Duodenal mucosa (tissue), 2 donors: ENCODE data around the gene TMEM178B.

Experiments
- H3K27ac ChIP-seq: one replicate; pipeline ENCODE4 v1.7.0; 2013; ENCODE audit warnings: low read depth, low read length
- H3K27me3 ChIP-seq, 2 donors: one replicate each; pipeline ENCODE4 v1.7.0; 2013; ENCODE audit warnings: low read length in 2 of 2, control low read depth in 1 of 2; ENCODE audit not compliant: insufficient read depth in 2 of 2, control insufficient read depth in 1 of 2
- H3K36me3 ChIP-seq, 2 donors: one replicate each; pipeline ENCODE4 v1.7.0; 2013; ENCODE audit warnings: low read length in 2 of 2, control low read depth in 1 of 2; ENCODE audit not compliant: insufficient read depth in 2 of 2, control insufficient read depth in 1 of 2
- H3K4me1 ChIP-seq, 2 donors: one replicate each; pipeline ENCODE4 v1.7.0; 2013; ENCODE audit warnings: low read length in 2 of 2, control low read depth in 1 of 2; ENCODE audit not compliant: insufficient read depth in 2 of 2, control insufficient read depth in 1 of 2
- H3K4me3 ChIP-seq, 2 donors: one replicate each; pipeline ENCODE4 v1.7.0; 2013; ENCODE audit warnings: low read length in 2 of 2, low read depth in 1 of 2
- H3K9ac ChIP-seq, 2 donors: one replicate each; pipeline ENCODE4 v1.7.0; 2013; ENCODE audit warnings: low read length in 2 of 2, low read depth in 1 of 2
- H3K9me3 ChIP-seq, 2 donors: one replicate each; pipeline ENCODE4 v1.7.0; 2013; ENCODE audit warnings: low read length in 2 of 2, control low read depth in 1 of 2; ENCODE audit not compliant: control insufficient read depth in 1 of 2

TMEM178B gene

GRCh38 chr7:141407893-141408292, 334.0 kb downstream of the TMEM178B start:
- no peaks in the 10 kb centered on the region for H3K36me3 ChIP-seq
- no peaks in the 10 kb centered on the region for H3K9me3 ChIP-seq
- H3K9ac ChIP-seq: no peak overlapping the region
- no peaks in the 10 kb centered on the region for H3K27me3 ChIP-seq
- H3K27ac ChIP-seq: no peak overlapping the region
- no peak overlapping the region for H3K4me3 ChIP-seq
- no peaks in the 10 kb centered on the region for H3K4me1 ChIP-seq

GRCh38 chr7:141408440-141408839, 334.6 kb downstream of the TMEM178B start:
- Histone ChIP-seq H3K4me1 (no peaks in the 10 kb centered on the region), H3K27me3 (no peaks in the 10 kb centered on the region), H3K36me3 (no peaks in the 10 kb centered on the region), H3K4me3 (no peak overlapping the region), H3K27ac (no peak overlapping the region), H3K9ac (no peak overlapping the region), H3K9me3 (no peaks in the 10 kb centered on the region)

GRCh38 chr7:141409219-141409618, 335.4 kb downstream of the TMEM178B start:
- no peak overlapping the region for H3K27ac ChIP-seq
- no peaks in the 10 kb centered on the region for H3K4me1 ChIP-seq
- H3K9ac ChIP-seq: no peak overlapping the region
- H3K27me3 ChIP-seq: no peaks in the 10 kb centered on the region
- no peak overlapping the region for H3K4me3 ChIP-seq
- H3K9me3 ChIP-seq: no peaks in the 10 kb centered on the region
- H3K36me3 ChIP-seq: no peaks in the 10 kb centered on the region

- Histone ChIP-seq H3K9ac (no peak overlapping the region), H3K9me3 (no peaks in the 10 kb centered on the region), H3K36me3 (no peaks in the 10 kb centered on the region), H3K27ac (no peak overlapping the region), H3K27me3 (no peaks in the 10 kb centered on the region), H3K4me3 (no peak overlapping the region), H3K4me1 (no peaks in the 10 kb centered on the region)
Observed at GRCh38 chr7:141409801-141410329, 336.0 kb downstream of the TMEM178B start.

GRCh38 chr7:141410353-141411000, 336.6 kb downstream of the TMEM178B start:
- Histone ChIP-seq H3K27ac (no peak overlapping the region), H3K27me3 (no peaks in the 10 kb centered on the region), H3K4me1 (no peaks in the 10 kb centered on the region), H3K36me3 (no peaks in the 10 kb centered on the region), H3K9ac (no peak overlapping the region), H3K9me3 (no peaks in the 10 kb centered on the region), H3K4me3 (no peak overlapping the region)

- Histone ChIP-seq H3K4me1 (no peaks in the 10 kb centered on the region), H3K9ac (no peak overlapping the region), H3K36me3 (no peaks in the 10 kb centered on the region), H3K4me3 (no peak overlapping the region), H3K27ac (no peak overlapping the region), H3K9me3 (no peaks in the 10 kb centered on the region), H3K27me3 (peaks cover 0 to 5% of the 10 kb centered on the region in 2 donors)
Observed at GRCh38 chr7:141411133-141411532, 337.3 kb downstream of the TMEM178B start.

GRCh38 chr7:141415999-141416398, 342.1 kb downstream of the TMEM178B start:
- no peak overlapping the region for H3K9ac ChIP-seq
- H3K9me3 ChIP-seq: no peaks in the 10 kb centered on the region
- H3K4me1 ChIP-seq: no peaks in the 10 kb centered on the region
- H3K4me3 ChIP-seq: no peak overlapping the region
- no peaks in the 10 kb centered on the region for H3K36me3 ChIP-seq
- H3K27me3 ChIP-seq: peaks cover 0 to 5% of the 10 kb centered on the region in 2 donors
- no peak overlapping the region for H3K27ac ChIP-seq

- Histone ChIP-seq H3K9ac (no peak overlapping the region), H3K27ac (no peak overlapping the region), H3K27me3 (peaks cover 0 to 5% of the 10 kb centered on the region in 2 donors), H3K9me3 (no peaks in the 10 kb centered on the region), H3K4me3 (no peak overlapping the region), H3K36me3 (no peaks in the 10 kb centered on the region), H3K4me1 (no peaks in the 10 kb centered on the region)
Observed at GRCh38 chr7:141416650-141417270, 342.9 kb downstream of the TMEM178B start.

GRCh38 chr7:141417506-141417905, 343.6 kb downstream of the TMEM178B start:
- Histone ChIP-seq H3K36me3 (no peaks in the 10 kb centered on the region), H3K4me3 (no peak overlapping the region), H3K27me3 (peaks cover 0 to 5% of the 10 kb centered on the region in 2 donors), H3K9ac (no peak overlapping the region), H3K27ac (no peak overlapping the region), H3K9me3 (no peaks in the 10 kb centered on the region), H3K4me1 (no peaks in the 10 kb centered on the region)

GRCh38 chr7:141418066-141418465, 344.2 kb downstream of the TMEM178B start:
- Histone ChIP-seq H3K27me3 (peaks cover 0 to 5% of the 10 kb centered on the region in 2 donors), H3K4me3 (no peak overlapping the region), H3K36me3 (no peaks in the 10 kb centered on the region), H3K9ac (no peak overlapping the region), H3K4me1 (no peaks in the 10 kb centered on the region), H3K27ac (no peak overlapping the region), H3K9me3 (no peaks in the 10 kb centered on the region)
